GM12878 (cell line): ENCODE measurements around the gene LTBP3. TPM values are rescaled to one million over a fixed set of nuclear protein-coding genes. Genes with fewer than 3 reads are reported as not detected.

Source experiments
- EED ChIP-seq: sonication (generic); IDR thresholded peaks from 2 replicates; pipeline ENCODE4 v1.6.1; 2016; ENCODE audit warnings: antibody characterized with exemption, low read depth
- ETV6 ChIP-seq, 2 experiments: fragments of 450-650 bp in 1 of 2; IDR thresholded peaks in 1 of 2; conservative IDR thresholded peaks in 1 of 2; 2 replicates each; pipeline ENCODE4 v1.6.1; 2014; ENCODE audit warnings: antibody characterized with exemption in 1 of 2, borderline replicate concordance in 1 of 2, low read depth in 1 of 2, mild to moderate bottlenecking in 1 of 2, moderate library complexity in 1 of 2
- NFXL1 ChIP-seq: fragments of 450-650 bp; IDR thresholded peaks from 2 replicates; pipeline ENCODE4 v1.6.1; 2017; ENCODE audit warnings: antibody characterized with exemption, mild to moderate bottlenecking, borderline replicate concordance
- SMAD5 ChIP-seq: IDR thresholded peaks from 2 replicates; pipeline ENCODE4 v1.6.1; 2016; ENCODE audit warnings: antibody characterized with exemption, low read depth
- SMC3 ChIP-seq: IDR thresholded peaks from 2 replicates; pipeline ENCODE4 v1.6.1; 2011; ENCODE audit warnings: low read length, improper control_type of control experiment, borderline replicate concordance
- STAT3 ChIP-seq: IDR thresholded peaks from 2 replicates; pipeline ENCODE4 v1.6.1; 2011; ENCODE audit warnings: low read depth, low read length, improper control_type of control experiment
- ZNF207 ChIP-seq: fragments of 450-650 bp; IDR thresholded peaks from 2 replicates; pipeline ENCODE4 v1.6.1; 2014; ENCODE audit warnings: antibody characterized with exemption, mild to moderate bottlenecking, borderline replicate concordance
- ZNF217 ChIP-seq: fragments of 450-650 bp; IDR thresholded peaks from 2 replicates; pipeline ENCODE4 v1.6.1; 2017; ENCODE audit warnings: antibody characterized with exemption, mild to moderate bottlenecking
- polyA plus RNA-seq, 11 experiments: library from polyadenylated mRNA; depleted of rRNA in 4 of 11; unstranded in 6 of 11; stranded (reverse) in 5 of 11; fragments of >200 nt; fragmentation: Nextera tagmentation in 4 of 11; fragmentation: Illumina TruSeq in 1 of 11; extraction: Ambion mirVana in 4 of 11; extraction: Trizol in 1 of 11; gene quantifications; 1 replicate in 1 of 11; 2 replicates in 10 of 11; pipeline versions ENCODE4 v1.2.1 to v1.2.3, GENCODE V29; 2011 to 2016; ENCODE audit warnings: inconsistent platforms in 2 of 11, missing spikeins in 2 of 11, low read depth in 1 of 11
- total RNA-seq, 4 experiments: library from RNA; depleted of rRNA in 3 of 4; stranded (reverse); fragments of >200 nt in 3 of 4; fragmentation: Illumina TruSeq in 1 of 4; extraction: Trizol in 1 of 4; gene quantifications; 2 replicates each; pipeline versions ENCODE4 v1.2.1 to v1.2.3, GENCODE V29; 2013 to 2021
- TF ChIP-seq, protein P1 (sequence below): fragments of 450-650 bp; IDR thresholded peaks from 2 replicates; pipeline ENCODE4 v1.6.1; 2018; ENCODE audit warnings: borderline replicate concordance, mild to moderate bottlenecking; ENCODE audit not compliant: partially characterized antibody
- TF ChIP-seq, protein P2 (sequence below): fragments of 450-650 bp; IDR thresholded peaks from 2 replicates; pipeline ENCODE4 v1.6.1; 2017; ENCODE audit warnings: antibody characterized with exemption, mild to moderate bottlenecking, moderate library complexity
- TF ChIP-seq, protein P3 (sequence below): IDR thresholded peaks from 2 replicates; pipeline ENCODE4 v1.6.1; 2012; ENCODE audit warnings: improper control_type of control experiment, low read depth, low read length; ENCODE audit not compliant: insufficient replicate concordance
- TF ChIP-seq, protein P4 (sequence below): IDR thresholded peaks from 2 replicates; pipeline ENCODE4 v1.6.1; 2011; ENCODE audit warnings: borderline replicate concordance, low read depth, mild to moderate bottlenecking, moderate library complexity, mixed read lengths, low read length; ENCODE audit not compliant: insufficient read depth; ENCODE audit errors: extremely low read length

Gene LTBP3
- total and polyA plus RNA-seq, 10 of the 15 experiments (the other 5 are each of a cell fraction or from before 2014, with no cell fraction given) = 2.2 to 12.2 (median 6.2) TPM; not detected in 2

DNA sequence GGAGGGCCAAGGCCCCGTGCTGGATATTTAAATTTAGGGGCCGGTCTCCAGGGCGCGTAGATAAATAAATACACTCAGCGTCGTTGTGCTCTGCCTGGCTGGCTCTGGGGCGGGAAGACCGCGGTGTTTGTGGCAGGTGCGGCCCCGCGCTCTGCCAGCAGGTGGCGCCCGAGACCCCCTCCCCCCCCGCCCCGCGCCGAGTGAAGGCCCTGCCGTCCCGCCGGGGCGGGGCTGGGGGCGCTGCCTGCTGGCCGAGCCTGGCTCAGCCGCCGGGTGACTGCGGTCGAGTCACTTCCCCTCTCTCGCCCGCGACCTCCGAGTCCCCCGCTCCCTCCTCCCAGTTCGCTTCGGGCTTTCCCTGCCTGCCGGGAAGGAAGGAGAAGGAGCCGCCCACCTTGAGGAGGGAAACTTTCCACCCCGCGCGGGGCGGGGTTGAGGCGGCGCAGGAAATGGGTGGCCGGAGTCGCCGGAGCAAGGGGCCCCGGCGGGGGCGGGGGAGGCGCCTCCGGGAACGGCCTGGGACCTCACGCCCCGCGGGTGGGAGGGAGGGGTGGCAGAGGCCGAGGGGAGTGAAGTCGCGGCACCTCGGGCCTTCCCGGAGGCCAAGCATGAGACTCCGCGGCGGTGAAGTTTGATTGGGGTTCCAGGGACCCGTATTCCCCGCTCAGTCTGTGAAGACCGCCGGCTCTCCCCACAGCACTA is 16.1 kb upstream of the LTBP3 start (continued):
- TF ChIP-seq, protein P1, sequence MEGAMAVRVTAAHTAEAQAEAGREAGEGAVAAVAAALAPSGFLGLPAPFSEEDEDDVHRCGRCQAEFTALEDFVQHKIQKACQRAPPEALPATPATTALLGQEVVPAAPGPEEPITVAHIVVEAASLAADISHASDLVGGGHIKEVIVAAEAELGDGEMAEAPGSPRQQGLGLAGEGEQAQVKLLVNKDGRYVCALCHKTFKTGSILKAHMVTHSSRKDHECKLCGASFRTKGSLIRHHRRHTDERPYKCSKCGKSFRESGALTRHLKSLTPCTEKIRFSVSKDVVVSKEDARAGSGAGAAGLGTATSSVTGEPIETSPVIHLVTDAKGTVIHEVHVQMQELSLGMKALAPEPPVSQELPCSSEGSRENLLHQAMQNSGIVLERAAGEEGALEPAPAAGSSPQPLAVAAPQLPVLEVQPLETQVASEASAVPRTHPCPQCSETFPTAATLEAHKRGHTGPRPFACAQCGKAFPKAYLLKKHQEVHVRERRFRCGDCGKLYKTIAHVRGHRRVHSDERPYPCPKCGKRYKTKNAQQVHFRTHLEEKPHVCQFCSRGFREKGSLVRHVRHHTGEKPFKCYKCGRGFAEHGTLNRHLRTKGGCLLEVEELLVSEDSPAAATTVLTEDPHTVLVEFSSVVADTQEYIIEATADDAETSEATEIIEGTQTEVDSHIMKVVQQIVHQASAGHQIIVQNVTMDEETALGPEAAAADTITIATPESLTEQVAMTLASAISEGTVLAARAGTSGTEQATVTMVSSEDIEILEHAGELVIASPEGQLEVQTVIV = no peak
- TF ChIP-seq NFXL1 (no peak), ETV6 (conservative IDR thresholded peaks at IDR 0.05 in 1 of 2, IDR thresholded peaks at IDR 0.05 in 1 of 2; ENCODE audit: borderline replicate concordance in 1 of 2, low read depth in 1 of 2) (peak in 1 of 2 experiments; percentile 49; a peak in 2 of 4 replicates), SMAD5 (no peak), ZNF207 (no peak; the same call in 1 of the 2 replicates), ZNF217 (peak; percentile 70; the same call in 1 of the 2 replicates), STAT3 (no peak), SMC3 (peak; percentile 73), EED (peak; percentile 99)
- TF ChIP-seq, protein P2, sequence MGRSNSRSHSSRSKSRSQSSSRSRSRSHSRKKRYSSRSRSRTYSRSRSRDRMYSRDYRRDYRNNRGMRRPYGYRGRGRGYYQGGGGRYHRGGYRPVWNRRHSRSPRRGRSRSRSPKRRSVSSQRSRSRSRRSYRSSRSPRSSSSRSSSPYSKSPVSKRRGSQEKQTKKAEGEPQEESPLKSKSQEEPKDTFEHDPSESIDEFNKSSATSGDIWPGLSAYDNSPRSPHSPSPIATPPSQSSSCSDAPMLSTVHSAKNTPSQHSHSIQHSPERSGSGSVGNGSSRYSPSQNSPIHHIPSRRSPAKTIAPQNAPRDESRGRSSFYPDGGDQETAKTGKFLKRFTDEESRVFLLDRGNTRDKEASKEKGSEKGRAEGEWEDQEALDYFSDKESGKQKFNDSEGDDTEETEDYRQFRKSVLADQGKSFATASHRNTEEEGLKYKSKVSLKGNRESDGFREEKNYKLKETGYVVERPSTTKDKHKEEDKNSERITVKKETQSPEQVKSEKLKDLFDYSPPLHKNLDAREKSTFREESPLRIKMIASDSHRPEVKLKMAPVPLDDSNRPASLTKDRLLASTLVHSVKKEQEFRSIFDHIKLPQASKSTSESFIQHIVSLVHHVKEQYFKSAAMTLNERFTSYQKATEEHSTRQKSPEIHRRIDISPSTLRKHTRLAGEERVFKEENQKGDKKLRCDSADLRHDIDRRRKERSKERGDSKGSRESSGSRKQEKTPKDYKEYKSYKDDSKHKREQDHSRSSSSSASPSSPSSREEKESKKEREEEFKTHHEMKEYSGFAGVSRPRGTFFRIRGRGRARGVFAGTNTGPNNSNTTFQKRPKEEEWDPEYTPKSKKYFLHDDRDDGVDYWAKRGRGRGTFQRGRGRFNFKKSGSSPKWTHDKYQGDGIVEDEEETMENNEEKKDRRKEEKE = no peak
- TF ChIP-seq, protein P3, sequence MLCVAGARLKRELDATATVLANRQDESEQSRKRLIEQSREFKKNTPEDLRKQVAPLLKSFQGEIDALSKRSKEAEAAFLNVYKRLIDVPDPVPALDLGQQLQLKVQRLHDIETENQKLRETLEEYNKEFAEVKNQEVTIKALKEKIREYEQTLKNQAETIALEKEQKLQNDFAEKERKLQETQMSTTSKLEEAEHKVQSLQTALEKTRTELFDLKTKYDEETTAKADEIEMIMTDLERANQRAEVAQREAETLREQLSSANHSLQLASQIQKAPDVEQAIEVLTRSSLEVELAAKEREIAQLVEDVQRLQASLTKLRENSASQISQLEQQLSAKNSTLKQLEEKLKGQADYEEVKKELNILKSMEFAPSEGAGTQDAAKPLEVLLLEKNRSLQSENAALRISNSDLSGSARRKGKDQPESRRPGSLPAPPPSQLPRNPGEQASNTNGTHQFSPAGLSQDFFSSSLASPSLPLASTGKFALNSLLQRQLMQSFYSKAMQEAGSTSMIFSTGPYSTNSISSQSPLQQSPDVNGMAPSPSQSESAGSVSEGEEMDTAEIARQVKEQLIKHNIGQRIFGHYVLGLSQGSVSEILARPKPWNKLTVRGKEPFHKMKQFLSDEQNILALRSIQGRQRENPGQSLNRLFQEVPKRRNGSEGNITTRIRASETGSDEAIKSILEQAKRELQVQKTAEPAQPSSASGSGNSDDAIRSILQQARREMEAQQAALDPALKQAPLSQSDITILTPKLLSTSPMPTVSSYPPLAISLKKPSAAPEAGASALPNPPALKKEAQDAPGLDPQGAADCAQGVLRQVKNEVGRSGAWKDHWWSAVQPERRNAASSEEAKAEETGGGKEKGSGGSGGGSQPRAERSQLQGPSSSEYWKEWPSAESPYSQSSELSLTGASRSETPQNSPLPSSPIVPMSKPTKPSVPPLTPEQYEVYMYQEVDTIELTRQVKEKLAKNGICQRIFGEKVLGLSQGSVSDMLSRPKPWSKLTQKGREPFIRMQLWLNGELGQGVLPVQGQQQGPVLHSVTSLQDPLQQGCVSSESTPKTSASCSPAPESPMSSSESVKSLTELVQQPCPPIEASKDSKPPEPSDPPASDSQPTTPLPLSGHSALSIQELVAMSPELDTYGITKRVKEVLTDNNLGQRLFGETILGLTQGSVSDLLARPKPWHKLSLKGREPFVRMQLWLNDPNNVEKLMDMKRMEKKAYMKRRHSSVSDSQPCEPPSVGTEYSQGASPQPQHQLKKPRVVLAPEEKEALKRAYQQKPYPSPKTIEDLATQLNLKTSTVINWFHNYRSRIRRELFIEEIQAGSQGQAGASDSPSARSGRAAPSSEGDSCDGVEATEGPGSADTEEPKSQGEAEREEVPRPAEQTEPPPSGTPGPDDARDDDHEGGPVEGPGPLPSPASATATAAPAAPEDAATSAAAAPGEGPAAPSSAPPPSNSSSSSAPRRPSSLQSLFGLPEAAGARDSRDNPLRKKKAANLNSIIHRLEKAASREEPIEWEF = no peak
- TF ChIP-seq, protein P4, sequence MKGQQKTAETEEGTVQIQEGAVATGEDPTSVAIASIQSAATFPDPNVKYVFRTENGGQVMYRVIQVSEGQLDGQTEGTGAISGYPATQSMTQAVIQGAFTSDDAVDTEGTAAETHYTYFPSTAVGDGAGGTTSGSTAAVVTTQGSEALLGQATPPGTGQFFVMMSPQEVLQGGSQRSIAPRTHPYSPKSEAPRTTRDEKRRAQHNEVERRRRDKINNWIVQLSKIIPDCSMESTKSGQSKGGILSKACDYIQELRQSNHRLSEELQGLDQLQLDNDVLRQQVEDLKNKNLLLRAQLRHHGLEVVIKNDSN = no peak
